ENCODE results near the gene FUT8.

FUT8 gene

DNA sequence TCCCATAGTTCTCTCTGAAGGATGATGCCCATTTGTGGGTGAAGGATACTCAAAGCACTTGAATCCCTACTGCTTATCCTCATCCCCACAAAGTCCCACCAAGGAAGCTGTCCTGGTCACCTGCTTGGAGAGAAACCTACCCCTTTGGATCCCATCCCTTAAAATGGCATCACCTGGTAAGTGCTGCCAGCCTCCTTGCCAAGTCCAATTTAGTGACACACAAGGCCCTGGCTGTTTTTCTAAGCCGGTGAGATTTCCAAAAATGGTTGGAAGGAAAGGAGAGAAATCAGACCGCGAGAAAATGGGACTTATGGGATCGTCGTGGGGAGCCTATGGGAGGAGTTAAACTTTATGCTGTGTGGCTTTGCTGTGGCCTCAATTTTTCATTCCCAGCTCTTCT lies 358.2 kb downstream of the FUT8 start:
- TF ChIP-seq, protein P1, sequence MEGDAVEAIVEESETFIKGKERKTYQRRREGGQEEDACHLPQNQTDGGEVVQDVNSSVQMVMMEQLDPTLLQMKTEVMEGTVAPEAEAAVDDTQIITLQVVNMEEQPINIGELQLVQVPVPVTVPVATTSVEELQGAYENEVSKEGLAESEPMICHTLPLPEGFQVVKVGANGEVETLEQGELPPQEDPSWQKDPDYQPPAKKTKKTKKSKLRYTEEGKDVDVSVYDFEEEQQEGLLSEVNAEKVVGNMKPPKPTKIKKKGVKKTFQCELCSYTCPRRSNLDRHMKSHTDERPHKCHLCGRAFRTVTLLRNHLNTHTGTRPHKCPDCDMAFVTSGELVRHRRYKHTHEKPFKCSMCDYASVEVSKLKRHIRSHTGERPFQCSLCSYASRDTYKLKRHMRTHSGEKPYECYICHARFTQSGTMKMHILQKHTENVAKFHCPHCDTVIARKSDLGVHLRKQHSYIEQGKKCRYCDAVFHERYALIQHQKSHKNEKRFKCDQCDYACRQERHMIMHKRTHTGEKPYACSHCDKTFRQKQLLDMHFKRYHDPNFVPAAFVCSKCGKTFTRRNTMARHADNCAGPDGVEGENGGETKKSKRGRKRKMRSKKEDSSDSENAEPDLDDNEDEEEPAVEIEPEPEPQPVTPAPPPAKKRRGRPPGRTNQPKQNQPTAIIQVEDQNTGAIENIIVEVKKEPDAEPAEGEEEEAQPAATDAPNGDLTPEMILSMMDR (IDR thresholded peaks at IDR 0.05; ENCODE audit: low read depth, low read length, missing control alignments), result no peak
- no peak overlapping the region for H3K4me3 ChIP-seq (replicated peaks; ENCODE audit: low read depth, low read length)

DNA sequence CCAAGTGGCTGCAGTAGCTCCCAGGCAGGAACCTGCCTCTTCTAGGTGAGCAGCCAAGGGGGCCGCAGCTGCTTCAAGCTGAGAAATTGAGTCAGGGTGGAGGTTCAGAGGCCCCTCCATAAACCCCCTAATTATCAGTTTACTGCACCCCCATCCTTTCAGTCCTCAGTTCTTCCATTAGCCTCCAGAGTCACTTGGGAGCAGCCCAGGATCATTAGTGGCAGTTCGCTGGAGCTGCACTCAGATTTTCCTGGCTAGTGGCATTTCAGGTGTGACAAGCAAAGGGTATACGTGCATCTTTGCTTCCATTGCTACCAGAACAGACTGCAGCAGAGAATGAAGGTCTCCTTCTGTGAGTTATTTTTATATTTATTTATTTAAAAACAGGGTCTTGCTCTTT lies 358.7 kb downstream of the FUT8 start:
- DNase-seq (ENCODE audit: extremely low read depth, low read depth), result no peak
- TF ChIP-seq, protein P1 (IDR thresholded peaks at IDR 0.05; ENCODE audit: low read depth, low read length, missing control alignments), result no peak
- no peak overlapping the region for H3K4me3 ChIP-seq (replicated peaks; ENCODE audit: low read depth, low read length)

More for the DNA sequence above, 358.2 kb downstream of the FUT8 start:
- no peak for DNase-seq (ENCODE audit: extremely low read depth, low read depth)

DNA sequence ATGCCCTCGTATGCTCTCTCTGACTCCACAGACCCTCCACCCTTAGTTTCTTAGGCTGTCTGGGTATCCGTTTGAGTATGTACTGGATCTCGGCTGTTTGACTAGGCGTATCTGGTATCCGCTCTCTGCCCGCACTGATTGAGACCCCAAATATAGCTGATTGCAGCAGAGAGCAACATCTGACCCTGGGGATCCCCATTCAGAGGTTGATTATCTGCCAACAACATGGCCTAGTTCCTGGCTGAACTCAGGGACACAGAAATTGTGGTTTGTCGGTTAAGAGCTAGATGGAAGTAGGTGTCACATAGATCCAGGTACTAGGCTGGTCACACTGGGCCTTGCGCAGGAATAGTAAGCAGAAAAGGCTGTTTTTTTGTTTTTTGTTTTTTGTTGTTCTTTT lies 359.9 kb downstream of the FUT8 start:
- no peak for DNase-seq (ENCODE audit: extremely low read depth, low read depth)
- TF ChIP-seq, protein P1 (IDR thresholded peaks at IDR 0.05; ENCODE audit: low read depth, low read length, missing control alignments), result no peak
- H3K4me3 ChIP-seq (replicated peaks; ENCODE audit: low read depth, low read length), result no peak overlapping the region

DNA sequence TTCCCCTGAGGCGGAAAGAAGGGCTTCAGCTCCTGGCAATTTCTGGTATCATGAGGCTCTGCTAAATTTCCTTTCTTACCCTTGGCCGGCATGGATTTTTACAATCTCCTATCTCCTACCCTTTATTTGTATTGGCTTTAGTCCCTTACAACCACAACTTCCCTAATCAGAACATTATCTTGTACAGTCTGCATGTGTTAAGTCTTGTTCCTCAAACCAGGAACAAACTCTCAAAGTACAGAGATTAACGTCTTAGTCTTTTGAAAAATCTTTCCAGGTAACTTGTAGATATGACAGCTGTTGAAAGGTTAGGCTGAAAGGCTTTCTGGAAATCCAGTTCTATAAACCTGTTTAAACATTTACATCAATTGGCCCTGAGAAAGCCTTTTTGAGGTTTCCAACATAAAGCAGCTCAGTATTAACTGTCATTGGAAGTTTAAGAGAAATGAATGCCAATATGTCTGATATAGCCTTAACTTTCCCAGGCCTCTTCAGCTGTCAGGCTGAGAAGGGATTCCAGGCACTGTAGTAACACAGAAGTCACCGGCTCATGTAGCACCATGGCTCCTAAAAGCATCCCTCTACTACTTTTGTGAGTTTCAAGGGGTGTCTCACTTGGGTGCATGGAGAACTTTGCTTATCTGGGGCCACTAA lies 360.5 kb downstream of the FUT8 start:
- TF ChIP-seq, protein P1 (IDR thresholded peaks at IDR 0.05; ENCODE audit: low read depth, low read length, missing control alignments), result no peak
- no peak for DNase-seq (ENCODE audit: extremely low read depth, low read depth)
- no peak overlapping the region for H3K4me3 ChIP-seq (replicated peaks; ENCODE audit: low read depth, low read length)

DNA sequence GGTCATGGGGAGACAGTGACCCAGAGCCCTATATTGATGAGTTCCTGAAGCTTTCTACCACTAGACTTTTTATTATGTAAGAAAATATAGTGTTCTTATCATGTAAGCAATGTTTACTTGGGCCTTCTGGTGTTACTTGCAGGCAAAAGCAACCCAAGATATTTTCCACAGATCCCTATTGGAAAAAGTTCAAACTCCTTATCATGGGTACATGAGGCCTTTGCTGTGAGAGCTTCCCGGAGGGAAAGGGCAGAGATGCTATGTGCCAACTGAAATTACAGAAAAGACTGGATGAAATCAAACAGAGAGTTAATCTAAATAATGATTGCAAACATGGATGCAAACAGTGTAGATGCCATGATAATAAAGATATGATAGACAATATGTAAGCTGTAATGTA lies 361.5 kb downstream of the FUT8 start:
- TF ChIP-seq, protein P1 (IDR thresholded peaks at IDR 0.05; ENCODE audit: low read depth, low read length, missing control alignments), result no peak

DNA sequence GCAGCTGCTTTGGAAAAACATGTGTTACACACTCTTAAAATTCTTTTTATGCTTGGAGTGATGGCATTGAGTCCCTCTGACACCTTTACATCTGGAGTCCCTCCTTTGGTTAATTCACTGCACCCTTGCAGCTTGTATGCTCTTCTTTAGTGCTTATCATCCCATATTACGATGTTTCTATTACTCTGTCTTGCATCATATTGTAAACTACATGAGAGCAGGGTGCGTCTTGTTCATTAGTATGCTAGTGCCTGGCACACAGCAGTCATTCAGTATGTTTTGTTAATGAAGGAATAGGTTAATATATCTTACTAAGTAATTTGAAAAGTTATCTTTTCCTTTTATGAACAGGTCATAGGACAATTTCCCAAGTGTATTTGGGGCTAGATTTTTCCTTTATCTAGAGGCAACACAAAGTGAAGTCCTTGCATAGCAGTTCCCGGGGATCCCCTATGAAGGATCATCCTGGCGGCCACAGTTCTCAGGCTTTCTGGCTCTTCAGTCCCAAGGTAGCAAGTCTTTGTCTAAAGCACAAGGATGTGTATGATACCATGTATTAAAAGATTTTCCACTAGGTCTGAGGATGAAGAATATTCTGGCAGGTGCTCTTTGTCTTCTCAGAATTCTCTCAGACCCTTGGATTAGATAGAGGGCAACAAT lies 363.8 kb downstream of the FUT8 start:
- DNase-seq (ENCODE audit: extremely low read depth, low read depth), result no peak
- TF ChIP-seq, protein P1 (IDR thresholded peaks at IDR 0.05; ENCODE audit: low read depth, low read length, missing control alignments), result no peak
- no peak overlapping the region for H3K4me3 ChIP-seq (replicated peaks; ENCODE audit: low read depth, low read length)

More for the DNA sequence above, 361.5 kb downstream of the FUT8 start:
- DNase-seq (ENCODE audit: extremely low read depth, low read depth), result no peak
- no peak overlapping the region for H3K4me3 ChIP-seq (replicated peaks; ENCODE audit: low read depth, low read length)
